HG03558 (cell line): Measurements from ENCODE around the gene GFPT2.

Experiments
- ATAC-seq: cut with Tn5 transposase; IDR thresholded peaks from one replicate; pipeline ENCODE4 v1.9.1; 2021; ENCODE audit warnings: moderate number of reproducible peaks; ENCODE audit not compliant: unreplicated experiment; ENCODE audit errors: extremely low read depth

The GFPT2 gene

GRCh38 chr5:180353980-180354452 lies 880 bp upstream of the GFPT2 start:
- ATAC-seq = no peak

- ATAC-seq = no peak
Measured at GRCh38 chr5:180352116-180353047, 754 bp downstream of the GFPT2 start.

DNA sequence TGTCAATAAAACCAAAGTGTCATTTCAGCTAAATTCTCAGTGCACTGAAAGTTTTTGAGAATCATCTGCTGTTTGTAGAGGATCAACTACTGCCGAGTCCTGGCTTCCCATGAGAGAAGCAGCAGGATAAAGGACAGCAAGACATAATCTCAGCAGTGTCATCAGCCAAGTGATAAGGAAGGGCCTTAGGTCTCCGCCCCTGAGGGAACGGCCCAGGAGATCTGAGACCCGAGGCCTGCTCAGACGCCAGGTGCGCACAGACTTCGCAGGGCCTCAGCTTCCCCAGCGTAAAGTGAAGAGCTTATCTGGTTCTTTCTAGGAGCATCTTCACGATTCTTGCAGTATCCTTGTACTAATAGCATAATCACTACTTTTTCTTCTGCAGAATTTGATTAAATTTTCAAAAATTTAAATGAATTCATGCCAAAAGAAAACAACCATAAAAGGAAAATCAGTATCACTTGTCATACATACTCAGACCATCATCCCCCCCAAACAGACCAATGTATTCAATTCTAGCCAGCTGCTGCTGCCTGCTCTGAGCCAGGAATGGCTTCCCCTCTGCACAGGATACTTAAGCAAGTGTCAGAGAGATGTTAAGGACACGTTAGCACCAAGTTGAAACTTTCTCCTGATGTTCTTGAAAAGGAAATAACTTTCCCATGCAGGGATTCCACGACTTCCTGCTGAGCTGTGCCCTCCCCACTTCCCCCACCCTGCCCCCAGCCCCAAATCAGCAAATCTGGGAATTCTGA lies 2.2 kb downstream of the GFPT2 start:
- ATAC-seq = no peak

- no peak for ATAC-seq
Measured at GRCh38 chr5:180350296-180350695, 2.8 kb downstream of the GFPT2 start.

GRCh38 chr5:180349391-180349790 lies 3.7 kb downstream of the GFPT2 start:
- ATAC-seq = no peak

DNA sequence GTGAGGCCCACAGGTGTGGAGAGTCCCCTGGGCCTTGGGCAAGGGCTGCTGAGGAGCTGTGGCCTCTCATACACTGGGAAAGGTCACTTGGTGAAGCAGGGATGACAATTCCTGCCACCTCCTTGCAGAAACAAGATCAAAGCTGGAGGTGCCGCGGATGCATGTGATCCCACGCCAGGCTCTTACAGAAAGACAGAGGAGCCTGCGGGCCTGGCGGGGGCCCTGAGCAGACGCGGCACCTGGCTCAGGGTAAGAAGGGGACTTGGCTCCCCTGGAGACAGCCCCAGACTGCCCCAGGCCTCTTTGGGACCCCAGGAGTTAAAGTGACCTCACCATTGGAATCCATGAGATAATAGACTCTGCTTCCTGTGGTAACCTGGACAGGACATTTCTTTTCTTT lies 4.8 kb downstream of the GFPT2 start:
- ATAC-seq = no peak

GRCh38 chr5:180347702-180348101 lies 5.4 kb downstream of the GFPT2 start:
- no peak for ATAC-seq

GRCh38 chr5:180346358-180346757 lies 6.8 kb downstream of the GFPT2 start:
- ATAC-seq = no peak

DNA sequence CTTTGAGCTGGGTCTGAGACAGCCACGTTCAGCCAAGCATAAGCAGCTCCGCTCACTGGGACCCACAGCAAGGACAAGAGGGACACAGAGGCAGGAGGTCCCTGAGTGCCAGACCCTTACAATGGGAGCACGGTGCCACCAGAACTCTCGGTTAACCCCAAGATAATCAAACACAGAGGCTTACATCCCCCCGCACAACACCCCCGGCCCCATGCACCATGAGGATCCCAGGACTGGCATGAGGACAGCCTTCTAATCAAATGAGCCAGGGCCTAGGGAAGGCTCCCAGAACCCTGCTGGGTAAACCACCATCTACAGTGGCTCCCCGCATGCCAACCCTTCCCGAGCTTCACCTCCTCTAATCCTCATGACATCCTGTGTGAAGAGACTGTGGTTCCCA lies 7.4 kb downstream of the GFPT2 start:
- ATAC-seq = no peak

DNA sequence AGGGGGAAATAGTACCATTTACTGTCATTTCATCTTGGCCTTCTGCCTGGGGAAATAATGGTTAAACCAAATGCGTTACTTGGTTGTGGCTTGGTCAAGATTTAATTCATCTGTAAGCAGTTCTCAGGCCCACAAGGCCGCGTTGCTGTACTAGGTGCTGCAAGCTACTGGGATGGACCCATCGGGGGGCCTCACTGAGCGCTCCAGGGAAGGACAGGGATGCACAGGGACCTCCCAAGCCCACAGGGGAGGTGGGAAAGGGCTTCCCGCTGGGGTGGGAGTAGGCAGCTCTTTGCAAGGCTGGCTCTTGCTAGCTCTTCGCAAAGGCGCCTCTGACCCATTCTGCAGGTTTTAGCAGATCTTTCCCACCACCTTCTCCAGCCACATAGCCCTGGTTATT lies 8.0 kb downstream of the GFPT2 start:
- no peak for ATAC-seq

DNA sequence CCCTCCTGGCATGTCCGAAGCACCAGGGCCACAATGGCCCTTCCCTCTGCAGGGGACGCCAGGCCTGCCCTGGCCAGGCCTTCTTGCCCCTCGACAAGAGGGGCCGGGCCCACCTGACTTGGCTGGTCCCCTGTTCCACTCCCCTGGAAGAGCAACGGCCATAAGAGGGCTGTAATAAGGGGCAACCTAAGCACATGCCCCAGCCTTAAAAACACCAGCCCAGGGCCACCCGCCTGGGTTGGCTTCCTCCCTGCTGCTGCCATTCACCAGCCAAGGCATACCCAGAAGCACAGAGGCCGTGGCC lies 8.5 kb downstream of the GFPT2 start:
- ATAC-seq = no peak

GRCh38 chr5:180343831-180344695 lies 9.1 kb downstream of the GFPT2 start:
- no peak for ATAC-seq

DNA sequence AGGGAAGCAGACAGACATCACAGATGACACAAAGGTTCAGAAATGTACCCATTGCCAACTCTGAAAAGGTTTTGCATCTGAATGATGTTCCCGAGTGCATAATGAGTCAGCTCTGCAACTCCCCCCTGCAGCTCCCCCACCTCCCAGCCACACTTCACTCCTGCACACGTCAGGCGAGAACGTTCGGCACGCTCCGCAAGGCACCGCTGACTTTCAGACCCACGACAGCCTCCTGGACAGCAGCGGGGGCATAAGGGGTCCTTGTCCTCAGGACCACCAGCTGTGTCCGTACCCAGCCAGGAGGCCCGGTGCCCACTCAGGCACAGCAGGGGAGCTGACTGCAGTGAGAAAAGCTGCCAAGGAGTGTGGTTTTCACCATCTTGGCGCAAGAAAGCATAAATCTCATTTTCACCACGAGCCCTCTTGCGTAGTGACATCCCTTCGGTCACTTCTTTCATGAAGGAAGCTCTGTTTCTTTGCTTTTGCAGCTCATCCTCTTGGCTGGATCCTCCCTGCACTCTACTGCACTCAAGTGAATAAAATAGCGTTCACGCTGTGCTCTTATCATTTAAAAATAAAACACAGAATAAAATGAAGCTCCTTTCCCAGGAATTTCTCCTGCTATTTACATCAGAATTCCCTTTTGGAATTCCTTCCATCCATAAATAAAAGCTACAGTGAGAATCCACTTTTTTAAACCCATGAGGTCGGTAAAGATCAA lies 9.9 kb downstream of the GFPT2 start:
- no peak for ATAC-seq

DNA sequence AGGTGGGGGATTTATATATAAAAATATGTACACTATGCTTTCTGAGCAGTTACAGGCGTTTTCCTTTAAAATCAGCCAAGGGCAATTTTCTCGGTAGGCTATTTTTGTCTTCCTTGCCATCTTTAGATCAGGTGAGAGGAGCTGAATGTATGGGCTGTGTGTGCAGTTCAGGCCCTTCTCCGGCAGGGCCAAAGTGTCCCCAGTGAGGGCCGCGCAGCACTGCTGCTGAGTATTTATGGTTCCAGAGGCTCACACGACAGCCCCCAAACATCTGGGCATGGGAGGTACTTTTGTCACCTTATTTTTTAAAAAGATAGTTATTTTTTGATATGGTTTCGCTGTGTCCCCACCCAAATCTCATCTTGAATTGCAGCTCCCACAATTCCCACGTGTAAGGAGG lies 11.5 kb downstream of the GFPT2 start:
- ATAC-seq = no peak

DNA sequence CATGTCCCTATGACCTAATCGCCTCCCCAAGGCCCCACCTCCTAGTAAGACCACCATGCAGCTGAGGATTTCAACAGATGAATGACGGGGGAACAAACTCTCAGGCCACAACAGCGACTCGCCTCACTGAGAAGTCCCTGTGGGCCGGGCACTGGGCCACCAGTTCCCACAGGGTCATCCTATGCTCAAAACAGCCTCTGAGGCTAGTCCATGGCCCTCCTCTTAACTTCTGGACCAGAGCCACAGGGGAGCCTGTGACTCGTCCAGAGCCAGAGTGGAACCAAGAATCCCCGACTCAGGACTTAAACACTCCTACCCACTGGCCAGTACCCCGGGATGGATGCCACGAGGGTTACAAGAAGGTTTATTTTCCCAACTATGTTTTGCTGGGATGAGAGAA lies 12.3 kb downstream of the GFPT2 start:
- no peak for ATAC-seq

DNA sequence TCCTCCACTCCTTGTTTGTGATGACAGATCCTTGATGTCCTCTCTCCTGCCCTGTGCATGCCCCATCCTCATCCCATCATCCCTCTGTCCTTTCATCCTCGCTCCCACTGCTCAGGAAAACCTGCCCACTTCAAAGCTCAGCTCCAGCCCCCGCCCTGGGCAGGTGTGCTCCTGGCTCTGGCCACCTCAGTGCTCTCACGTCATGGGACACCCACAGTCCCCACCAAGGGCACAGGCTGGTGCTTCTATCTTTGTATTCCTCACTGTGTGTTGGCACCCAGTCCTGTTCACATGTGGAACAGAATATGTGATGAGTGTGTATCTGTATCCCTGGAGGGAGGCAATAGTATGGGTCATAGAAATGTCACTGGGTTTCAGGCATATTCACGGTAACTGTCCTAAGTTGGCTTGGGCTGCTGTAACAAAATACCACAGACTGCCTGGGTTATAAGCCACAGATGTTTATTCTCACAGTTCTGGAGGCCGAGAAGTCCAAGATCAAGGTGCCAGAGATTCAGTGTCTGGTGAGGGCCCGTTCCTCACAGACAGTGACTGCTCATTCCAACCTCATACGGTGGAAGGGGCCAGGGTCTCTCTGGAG lies 13.5 kb downstream of the GFPT2 start:
- no peak for ATAC-seq

GRCh38 chr5:180338001-180338707 lies 15.0 kb downstream of the GFPT2 start:
- ATAC-seq = no peak

DNA sequence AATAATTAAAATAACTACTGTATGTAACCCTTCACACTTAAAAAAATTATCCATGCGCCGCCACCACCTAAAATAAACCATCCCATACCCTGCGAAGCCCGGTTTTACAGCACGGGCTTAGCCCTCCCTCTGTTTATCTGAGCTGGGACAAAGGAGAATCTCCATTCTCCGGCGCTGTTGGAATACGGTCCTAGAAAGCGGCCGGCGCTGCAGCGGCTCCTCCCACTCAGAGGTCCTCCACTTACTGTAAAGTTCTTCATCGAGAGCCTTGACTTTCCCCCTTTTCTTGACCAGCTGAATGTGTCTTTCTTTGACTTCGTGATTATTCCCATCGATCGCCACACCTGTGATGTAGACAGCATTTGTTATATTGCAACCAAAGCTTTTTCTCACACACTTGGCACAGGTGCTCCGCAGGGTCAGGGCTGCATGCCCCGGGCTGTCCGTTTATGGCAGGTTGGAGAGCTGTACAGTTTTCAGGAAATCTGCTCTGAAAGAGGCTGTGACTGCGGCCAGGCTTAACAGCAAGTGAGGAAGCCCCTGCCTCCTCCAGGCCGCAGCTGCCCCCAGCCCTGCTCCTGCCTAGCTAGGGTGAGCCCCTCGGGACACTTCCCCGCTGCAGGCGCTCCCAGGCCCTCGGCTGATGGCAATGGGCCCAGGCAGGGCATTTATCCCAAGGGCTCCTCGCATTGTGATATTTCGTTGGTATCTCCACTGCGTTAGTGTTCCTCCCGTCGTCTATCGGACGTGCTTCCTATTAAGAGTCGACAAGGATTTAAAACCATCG lies 16.7 kb downstream of the GFPT2 start:
- no peak for ATAC-seq
